Mesenteric fat pad (tissue), 1 donor: Measurements from ENCODE around the gene IGFN1. TPM values are rescaled to one million over a fixed set of nuclear protein-coding genes. Genes with fewer than 3 reads are reported as not detected.

ENCODE experiments used
- DNase-seq: peaks from one replicate; pipeline ENCODE4 v3.0.0-alpha.2; 2020; ENCODE audit warnings: low spot score
- long read RNA-seq: library from polyadenylated mRNA; unstranded; transcript quantifications from one replicate; pipeline ENCODE4 v2.0.0, GENCODE V29; 2020
- total RNA-seq: library from RNA; stranded (reverse); fragmentation: NEBNext Ultra II Directional; extraction: Animal tissue kit (Norgen Biotek cat#: 25700); gene quantifications from one replicate; pipeline ENCODE4 v1.2.1, GENCODE V29; 2021
- donor health status: DM: yes; HTN: yes; CAD: no.

The IGFN1 gene
- total RNA-seq = not detected
- long read RNA-seq = 0 reads

GRCh38 chr1:201190624-201191051 lies at the start of gene IGFN1:
Gene IGFN1, plus strand, starts transcription at chr1:201190824. Its CDS starts 2,470 bp downstream, at chr1:201193294.
- DNase-seq = no peak

DNA sequence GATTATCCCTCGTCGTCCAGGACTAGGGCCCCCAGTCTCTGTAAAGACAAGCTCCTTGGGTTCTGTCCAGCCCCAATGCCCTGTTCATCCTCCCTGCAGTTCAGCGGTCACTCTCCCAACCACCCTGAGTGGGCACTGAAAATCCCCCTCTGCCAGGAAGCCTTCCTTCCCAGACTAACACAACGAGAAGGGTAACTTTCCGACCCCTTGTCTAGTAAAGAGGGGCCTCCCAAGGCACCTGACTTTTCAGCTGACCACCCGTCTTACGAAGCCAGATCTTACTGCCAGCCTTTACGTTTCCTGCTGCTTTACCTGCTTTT lies 49.7 kb upstream of the IGFN1 start:
- peak; percentile 47 for DNase-seq

DNA sequence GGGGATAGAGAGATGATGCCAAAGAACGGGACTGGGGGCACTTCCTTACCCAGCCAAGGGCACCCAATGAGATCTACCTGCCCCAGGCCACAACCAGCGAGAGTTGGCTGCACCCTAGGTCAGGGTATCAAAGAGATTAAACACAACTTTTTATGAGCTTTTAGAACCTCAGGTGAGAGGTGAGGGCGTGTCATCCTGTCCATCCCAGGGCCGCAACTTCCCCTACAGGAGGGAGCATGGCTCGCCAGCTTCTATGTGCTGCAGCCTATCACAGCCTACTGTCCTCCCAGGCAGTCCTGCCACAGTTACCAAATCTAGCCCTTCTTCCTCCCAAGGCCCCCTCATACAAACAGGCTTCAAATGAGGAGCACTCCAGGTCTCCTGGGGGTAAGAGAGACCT lies 49.2 kb upstream of the IGFN1 start:
- no peak for DNase-seq

DNA sequence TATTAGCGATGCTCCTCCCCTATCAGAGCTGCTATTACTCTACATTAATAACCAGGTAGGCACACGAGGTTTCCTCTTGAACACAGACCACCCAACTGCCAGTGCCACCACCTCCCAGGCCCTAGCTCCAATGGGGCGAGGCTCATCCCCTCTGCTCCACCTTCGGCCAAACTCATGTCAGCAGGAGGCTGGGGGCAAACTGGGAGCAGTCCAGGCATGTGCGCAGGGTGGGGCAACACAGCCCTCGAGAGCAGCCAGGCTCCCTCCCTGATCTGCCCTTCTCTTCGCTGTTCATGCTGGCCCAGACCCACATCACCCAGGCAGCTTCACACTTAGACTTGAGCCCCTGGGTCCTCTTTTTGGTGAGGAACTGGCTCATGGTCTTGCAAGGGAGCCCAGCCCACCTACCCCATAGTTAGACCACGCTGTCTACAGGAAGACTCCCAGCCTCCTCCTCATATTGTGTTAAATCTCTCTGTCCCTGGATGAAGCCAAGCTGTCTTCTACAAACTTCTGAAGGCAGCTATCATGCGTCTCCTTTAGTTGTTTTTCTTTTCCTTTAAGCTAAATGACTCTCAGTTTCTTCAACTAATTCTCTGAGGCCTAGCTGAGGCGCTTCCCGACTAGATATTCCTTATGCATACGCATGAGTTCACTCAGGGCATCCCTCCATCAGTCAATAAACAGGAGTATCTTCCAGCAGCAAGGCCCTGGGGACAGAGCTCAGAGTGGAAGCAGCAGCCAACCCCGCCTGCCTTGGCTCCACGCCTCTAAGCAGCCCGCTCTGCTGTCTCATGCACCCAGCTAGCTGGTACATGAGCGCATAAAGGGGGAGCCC lies 48.4 kb upstream of the IGFN1 start:
- DNase-seq = peak; percentile 77

- peak; percentile 84 for DNase-seq
These were observed 47.5 kb upstream of the IGFN1 start for GRCh38 chr1:201142849-201143725.

DNA sequence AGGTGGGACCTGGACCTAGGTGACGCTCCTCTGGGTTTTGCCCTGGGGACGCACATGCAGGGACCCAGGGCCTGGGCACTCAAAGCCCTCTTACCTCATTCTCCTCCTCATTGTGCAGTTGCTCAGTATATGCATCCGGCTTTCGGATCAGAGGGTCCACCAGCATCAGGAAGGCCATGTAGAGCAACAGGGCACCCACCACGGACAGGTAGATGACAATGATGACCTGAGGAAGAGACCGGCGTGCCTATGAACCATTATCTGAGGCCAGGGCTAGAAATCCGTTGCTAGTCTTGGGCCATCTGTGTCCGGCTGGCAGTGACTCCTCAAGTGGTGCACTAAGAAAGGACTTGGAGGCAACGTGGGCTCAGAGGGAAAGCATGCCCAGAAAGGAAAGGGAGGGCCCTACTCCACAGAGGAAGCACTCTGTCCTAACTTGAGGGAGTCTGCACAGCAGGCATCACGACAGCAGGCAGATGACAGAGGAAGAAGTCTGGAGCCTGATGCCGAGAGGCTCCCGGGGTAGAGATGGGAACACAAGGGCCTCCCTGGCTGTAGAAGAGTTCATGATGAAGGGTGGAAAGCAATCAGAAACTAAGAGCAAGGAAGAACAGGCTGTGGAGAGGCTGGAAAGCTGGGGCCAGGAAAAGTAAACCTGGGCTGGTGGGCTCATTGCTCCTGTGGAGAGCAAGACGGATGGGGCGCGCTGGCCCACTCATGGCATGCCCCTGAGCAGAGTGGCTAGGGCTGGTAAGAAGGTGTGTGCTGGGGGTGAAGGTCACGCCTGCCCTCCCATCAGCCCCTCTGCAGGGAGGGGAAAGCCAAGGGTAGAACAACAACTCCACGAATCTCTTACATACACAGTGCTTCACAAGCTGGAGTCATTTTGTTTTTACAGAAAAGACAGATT lies 46.6 kb upstream of the IGFN1 start:
- DNase-seq = peak; percentile 64

- no peak for DNase-seq
These were observed 45.9 kb upstream of the IGFN1 start for GRCh38 chr1:201144701-201145100.

DNA sequence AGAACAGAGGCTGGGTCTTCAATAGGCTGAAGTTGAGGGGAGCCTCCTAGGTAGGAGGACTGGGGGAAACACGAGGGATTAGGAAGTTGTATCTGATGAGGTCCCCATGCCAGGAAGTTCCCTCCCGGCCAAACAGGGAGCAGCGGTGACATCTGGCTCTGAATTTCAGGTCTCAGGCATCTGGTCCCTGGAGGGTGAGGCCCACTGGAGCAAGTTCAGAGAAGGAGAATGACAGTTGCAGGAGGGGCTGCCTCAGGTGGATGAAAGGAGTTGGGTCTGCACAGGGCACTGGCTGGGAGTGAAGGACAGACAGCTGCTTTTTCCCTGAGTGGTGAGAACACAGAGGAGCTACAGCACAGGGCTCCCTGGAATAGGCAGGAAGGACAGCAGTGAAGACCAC lies 45.5 kb upstream of the IGFN1 start:
- DNase-seq = no peak

DNA sequence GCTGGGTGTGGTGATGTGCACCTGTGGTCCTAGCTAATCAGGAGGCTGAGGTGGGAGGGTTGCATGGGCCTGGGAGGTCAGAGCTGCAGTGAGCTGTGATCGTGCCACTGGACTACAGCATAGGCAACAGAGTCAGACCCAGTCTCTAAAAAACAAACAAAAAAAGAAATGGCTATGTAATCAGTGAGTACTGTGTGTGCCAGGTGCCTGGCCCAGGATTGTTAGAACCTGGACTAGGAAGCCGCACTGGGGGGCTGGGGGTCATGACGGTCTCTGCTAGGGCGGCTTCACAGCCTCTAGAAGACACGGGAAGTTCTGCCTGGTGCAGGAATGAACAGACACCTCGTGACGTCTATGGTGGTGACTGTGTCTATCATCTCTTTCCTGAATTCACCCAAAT lies 44.8 kb upstream of the IGFN1 start:
- peak; percentile 47 for DNase-seq

DNA sequence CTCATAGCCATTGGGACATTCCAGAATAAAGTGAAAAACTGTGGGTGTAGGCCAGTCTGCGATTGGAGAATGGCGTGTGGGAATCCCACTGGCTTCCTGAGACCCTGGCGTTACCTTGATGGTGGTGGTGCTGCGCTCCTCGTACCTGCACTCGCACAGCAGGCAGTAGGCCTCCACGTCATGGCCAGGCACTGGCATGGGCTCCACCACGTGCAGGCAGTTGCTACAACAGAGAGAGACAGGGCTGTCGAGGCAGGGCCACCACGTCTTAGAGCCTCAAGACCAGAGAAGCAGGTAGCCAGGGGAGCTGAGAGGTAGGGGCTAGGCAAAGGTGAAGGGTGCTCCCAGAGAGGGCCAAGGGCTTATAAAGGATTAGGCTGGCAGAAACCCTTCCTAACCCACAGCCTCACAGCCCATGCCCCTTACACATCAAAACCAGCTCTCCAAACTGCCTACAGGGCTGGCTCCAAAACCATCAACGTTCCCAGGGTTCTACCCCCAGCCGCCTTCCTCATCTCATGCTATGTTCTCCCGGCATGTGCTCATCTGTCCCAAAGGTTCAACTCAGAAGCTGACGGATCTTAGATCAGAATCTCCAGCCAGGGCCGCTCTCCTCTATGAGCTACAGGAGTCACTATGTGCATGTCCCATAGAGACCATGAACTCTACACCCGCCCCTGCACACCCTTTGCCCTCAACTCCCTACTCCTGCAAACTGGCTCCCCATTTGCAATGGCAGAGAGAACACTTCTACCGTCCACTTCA lies 43.8 kb upstream of the IGFN1 start:
- peak; percentile 73 for DNase-seq

- DNase-seq = peak; percentile 55
These were observed 43.1 kb upstream of the IGFN1 start for GRCh38 chr1:201147396-201148015.

DNA sequence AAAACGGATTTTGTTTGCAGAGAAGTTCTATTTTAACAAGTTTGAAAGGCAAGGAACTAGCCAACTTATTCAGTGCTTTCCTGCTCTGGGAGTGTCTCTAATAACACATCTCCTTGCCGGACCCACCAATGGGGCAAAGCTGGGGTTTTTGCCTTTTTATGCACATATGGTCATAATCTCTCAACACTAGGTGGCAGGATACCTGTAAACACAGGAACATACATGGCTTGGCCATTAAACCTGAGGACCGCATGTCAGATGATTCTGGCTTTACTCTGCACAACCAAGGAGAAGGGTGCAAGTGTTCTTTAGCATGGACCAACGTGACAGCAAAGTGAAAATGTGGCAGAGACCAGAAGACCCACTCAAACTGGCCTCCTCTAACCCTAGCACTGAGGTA lies 41.2 kb upstream of the IGFN1 start:
- DNase-seq = peak; percentile 20

DNA sequence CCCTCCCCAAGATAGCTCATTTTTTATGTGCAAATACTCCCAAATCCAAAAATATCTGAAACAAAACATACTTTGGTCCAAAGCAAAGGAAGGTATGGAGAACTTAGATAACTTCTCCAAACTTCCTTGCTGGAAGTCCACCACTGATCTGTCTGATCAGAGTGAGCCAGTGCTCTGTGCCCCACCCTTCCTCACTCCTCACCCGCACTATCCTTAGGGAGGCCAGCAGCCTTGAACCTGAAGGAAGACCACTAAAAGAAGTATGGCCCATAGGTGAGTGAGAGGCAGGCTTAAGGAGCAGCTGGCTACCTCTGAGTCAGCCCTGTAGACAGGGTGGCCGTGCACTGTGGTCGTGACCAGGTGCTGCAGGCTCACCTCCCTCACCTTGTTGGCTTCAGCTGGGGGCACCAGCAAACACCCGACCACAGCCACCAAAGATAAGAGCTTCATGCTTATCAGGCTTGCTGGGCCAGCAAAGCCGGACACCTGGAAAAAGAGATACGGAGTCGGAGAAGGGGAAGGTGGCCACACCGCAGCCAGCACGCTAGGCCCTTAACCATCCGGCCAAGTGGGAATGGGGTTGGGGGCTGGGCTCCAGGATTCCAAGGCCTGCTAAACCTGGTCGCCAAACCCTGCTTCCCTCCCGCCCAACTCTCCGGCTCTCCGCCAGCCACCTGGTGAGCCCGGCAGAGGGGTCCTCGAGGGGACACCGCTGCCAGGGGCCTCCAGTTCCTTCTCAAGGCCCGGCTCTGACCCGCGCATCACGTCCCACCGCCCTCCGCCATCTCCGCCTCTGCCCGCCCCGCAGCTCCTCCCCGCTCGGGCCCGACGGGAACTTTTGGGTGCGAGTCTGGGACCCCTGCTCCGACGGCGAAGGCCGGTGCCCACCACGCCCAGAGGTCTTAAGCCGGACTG lies 36.9 kb upstream of the IGFN1 start:
- DNase-seq = peak; percentile 82

DNA sequence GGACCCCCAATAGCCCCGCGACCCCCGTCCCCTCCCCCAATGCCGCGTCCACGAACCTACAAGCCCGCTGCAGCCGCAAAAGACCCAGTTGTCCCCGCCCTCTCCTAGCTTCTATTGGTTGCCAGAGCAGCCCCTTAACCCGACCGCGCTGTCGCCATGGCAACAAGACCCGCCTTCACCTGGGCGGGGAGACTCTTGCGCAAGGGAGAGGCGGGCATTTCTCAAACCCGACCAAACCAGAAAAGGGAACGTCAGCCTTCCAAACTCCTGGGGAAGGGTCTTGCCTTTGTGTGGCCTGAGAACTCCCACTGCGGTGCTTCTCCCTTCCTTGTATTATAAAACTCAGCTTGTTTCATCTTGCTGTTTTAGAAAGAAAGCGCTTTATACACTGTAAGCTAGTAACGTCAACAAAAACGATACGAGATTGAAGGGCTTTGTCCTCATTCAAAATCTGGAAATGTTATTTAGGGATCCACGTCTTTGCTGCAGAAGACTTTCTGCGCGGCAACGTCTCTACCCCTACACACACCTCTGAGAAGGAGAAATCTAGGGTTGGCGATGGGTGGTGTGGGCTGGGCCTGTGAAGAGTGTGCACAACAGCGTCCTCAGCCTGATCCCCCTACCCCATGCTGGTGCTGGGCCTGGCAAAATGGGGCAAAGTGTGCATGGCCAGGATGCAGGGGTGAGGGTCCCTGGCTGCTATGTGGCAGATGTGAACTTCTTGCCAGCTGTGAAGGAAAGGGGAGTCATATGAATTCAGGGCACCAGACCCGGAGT lies 36.0 kb upstream of the IGFN1 start, which contains the start of gene TMEM9:
TSS of gene TMEM9 (minus strand) at position 86 of the 777 bp plus-strand sequence. CDS start 551 bp downstream, outside the sequence.
- peak; percentile 99 for DNase-seq

DNA sequence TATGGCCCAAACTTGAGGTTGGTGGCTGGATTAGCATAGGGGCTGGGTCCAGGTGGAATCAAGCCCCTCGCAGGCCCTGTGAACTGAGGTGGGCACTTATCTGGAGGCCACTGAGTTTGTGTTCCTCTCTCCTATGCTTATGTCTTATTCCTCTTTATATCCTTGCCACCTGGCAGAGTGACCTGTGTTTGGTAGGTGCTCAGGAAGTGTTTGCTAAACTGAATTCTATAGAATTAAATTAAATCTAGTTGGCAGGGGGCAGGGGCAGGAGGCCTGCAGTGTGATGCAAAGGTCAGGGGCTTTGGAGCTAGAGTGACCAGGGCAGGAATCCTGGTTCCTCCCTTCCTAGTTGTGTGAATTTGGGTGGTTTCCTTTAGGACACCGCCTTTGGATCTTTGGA lies 35.3 kb upstream of the IGFN1 start:
- peak; percentile 20 for DNase-seq

GRCh38 chr1:201156346-201156745 lies 34.3 kb upstream of the IGFN1 start:
- peak; percentile 57 for DNase-seq

- no peak for DNase-seq
These were observed 33.8 kb upstream of the IGFN1 start for GRCh38 chr1:201156819-201157218.

DNA sequence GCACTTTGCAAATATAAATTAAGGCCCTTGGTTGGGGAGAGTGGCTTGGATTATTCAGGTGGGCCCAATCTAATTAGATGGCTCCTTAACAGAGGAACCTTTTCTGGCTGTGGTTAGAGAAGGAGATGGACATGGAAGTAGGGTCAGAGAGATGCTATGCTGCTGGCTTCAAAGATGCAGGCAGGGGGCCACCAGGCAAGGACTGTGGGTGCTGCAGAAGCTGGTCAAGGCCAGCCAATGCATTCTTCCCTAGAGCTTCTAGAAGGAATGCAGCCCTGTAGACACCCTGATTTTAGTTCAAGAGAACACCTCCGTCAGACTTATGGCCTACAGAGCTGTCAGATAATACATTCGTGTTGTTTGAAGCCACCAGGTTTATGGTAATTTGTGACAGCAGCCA lies 32.7 kb upstream of the IGFN1 start:
- no peak for DNase-seq
